ENCODE measurements around the gene SIRT3. TPM values are rescaled to one million over a fixed set of nuclear protein-coding genes. Genes with fewer than 3 reads are reported as not detected.

The SIRT3 gene
- total and polyA plus RNA-seq, 2 experiments from 2014 or later: 11.2 to 23.4 TPM

DNA sequence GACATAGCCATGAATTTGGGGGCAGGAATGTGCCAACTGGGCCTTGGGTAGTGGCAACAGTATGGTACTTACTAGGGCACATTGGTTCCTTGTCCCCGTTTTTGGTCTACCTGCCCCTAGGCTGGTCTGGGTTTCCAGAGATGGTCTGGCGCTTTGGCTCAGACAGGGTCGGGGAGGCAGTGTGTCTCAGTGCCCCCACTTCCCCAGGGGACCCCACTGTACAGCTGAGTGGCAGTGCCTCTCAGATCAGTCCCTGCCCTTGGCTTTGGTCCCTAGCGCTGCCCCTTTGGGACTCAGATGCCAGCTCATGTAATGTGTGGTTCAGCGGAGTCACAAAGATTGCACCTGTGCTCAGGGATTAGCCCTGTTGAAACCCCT, 25.4 kb downstream of the SIRT3 start:
- H3K4me2 ChIP-seq: peak overlapping the region; percentile 98
- TF ChIP-seq, protein P1, sequence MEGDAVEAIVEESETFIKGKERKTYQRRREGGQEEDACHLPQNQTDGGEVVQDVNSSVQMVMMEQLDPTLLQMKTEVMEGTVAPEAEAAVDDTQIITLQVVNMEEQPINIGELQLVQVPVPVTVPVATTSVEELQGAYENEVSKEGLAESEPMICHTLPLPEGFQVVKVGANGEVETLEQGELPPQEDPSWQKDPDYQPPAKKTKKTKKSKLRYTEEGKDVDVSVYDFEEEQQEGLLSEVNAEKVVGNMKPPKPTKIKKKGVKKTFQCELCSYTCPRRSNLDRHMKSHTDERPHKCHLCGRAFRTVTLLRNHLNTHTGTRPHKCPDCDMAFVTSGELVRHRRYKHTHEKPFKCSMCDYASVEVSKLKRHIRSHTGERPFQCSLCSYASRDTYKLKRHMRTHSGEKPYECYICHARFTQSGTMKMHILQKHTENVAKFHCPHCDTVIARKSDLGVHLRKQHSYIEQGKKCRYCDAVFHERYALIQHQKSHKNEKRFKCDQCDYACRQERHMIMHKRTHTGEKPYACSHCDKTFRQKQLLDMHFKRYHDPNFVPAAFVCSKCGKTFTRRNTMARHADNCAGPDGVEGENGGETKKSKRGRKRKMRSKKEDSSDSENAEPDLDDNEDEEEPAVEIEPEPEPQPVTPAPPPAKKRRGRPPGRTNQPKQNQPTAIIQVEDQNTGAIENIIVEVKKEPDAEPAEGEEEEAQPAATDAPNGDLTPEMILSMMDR (IDR thresholded peaks at IDR 0.05; ENCODE audit: poor library complexity): no peak
- no peak for TF ChIP-seq EZH2phosphoT487 (IDR thresholded peaks at IDR 0.05; ENCODE audit: low read depth, severe bottlenecking, unreplicated experiment)
- no peak for TF ChIP-seq EZH2 (IDR thresholded peaks at IDR 0.05; ENCODE audit: borderline replicate concordance)
- no peaks in the 10 kb centered on the region for H3K9me2 ChIP-seq (replicated peaks; ENCODE audit: insufficient read depth)
- H2AFZ ChIP-seq: no peak overlapping the region
- no peak overlapping the region for H3K27ac ChIP-seq
- H3K4me1 ChIP-seq (ENCODE audit: insufficient read depth): peaks cover 19% of the 10 kb centered on the region
- H3K36me3 ChIP-seq (replicated peaks; ENCODE audit: insufficient read depth, low read depth): no peaks in the 10 kb centered on the region
- H3K9me3 ChIP-seq (ENCODE audit: low read depth): no peaks in the 10 kb centered on the region
- no peaks in the 10 kb centered on the region for H3K27me3 ChIP-seq
- 92% methylated on average over 5 of the region's 5 CpGs for WGBS (ENCODE audit: low lambda C conversion rate, missing lambda C conversion rate)
- peaks cover 45% of the 10 kb centered on the region for H3K79me2 ChIP-seq
- no peak overlapping the region for H3K4me3 ChIP-seq
- peaks cover 16% of the 10 kb centered on the region for H4K20me1 ChIP-seq (ENCODE audit: insufficient read depth, poor library complexity, severe bottlenecking)
- DNase-seq (ENCODE audit: low spot score): no peak

DNA sequence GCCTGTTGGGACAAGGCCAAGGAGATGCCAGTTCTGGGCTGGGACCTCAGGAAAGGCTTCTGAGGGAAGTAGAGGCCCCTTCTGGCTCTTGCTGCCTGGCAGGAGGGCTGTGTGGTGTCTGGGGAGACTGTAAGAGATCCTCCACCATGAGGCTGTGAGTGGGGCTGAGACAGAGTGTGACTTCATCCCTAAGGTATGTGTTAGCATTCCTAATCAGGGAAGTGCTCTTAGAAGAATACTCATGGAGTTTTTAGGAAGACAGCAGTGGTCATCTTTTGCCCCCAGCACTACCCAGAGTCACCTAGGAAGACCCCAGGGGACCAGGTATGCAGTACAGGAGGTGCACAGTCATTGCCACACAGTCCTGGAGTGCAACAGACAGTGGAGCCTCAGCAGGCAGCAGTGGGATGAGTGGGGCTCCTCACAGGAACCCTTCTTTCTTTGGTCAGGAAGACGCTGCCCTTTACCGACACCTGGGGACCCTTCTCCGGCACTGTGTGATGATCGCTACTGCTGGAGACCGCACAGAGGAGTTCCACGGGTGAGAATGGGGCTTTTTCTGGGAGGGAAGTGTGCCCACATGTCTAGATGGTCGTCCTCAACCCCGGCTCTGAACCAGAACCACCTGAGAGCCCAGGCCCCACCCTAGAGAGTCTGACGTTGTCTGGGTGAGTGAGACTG, 25.9 kb downstream of the SIRT3 start:
- H3K27ac ChIP-seq: peak overlapping the region; percentile 99
- peaks cover 24% of the 10 kb centered on the region for H3K4me1 ChIP-seq (ENCODE audit: insufficient read depth)
- H3K36me3 ChIP-seq (replicated peaks; ENCODE audit: insufficient read depth, low read depth): no peaks in the 10 kb centered on the region
- 96% methylated on average over 9 of the region's 9 CpGs for WGBS (ENCODE audit: low lambda C conversion rate, missing lambda C conversion rate)
- H3K27me3 ChIP-seq: no peaks in the 10 kb centered on the region
- no peak overlapping the region for H3K4me3 ChIP-seq
- peaks cover 51% of the 10 kb centered on the region for H3K79me2 ChIP-seq
- H4K20me1 ChIP-seq (ENCODE audit: insufficient read depth, poor library complexity, severe bottlenecking): peaks cover 21% of the 10 kb centered on the region
- no peak for DNase-seq (ENCODE audit: low spot score)
- H3K9me3 ChIP-seq (ENCODE audit: low read depth): no peaks in the 10 kb centered on the region
- no peaks in the 10 kb centered on the region for H3K9me2 ChIP-seq (replicated peaks; ENCODE audit: insufficient read depth)
- TF ChIP-seq EZH2phosphoT487 (IDR thresholded peaks at IDR 0.05; ENCODE audit: low read depth, severe bottlenecking, unreplicated experiment) (no peak), EZH2 (IDR thresholded peaks at IDR 0.05; ENCODE audit: borderline replicate concordance) (no peak)
- TF ChIP-seq, protein P1 (IDR thresholded peaks at IDR 0.05; ENCODE audit: poor library complexity): no peak
- peak overlapping the region; percentile 98 for H3K4me2 ChIP-seq
- H2AFZ ChIP-seq: no peak overlapping the region

DNA sequence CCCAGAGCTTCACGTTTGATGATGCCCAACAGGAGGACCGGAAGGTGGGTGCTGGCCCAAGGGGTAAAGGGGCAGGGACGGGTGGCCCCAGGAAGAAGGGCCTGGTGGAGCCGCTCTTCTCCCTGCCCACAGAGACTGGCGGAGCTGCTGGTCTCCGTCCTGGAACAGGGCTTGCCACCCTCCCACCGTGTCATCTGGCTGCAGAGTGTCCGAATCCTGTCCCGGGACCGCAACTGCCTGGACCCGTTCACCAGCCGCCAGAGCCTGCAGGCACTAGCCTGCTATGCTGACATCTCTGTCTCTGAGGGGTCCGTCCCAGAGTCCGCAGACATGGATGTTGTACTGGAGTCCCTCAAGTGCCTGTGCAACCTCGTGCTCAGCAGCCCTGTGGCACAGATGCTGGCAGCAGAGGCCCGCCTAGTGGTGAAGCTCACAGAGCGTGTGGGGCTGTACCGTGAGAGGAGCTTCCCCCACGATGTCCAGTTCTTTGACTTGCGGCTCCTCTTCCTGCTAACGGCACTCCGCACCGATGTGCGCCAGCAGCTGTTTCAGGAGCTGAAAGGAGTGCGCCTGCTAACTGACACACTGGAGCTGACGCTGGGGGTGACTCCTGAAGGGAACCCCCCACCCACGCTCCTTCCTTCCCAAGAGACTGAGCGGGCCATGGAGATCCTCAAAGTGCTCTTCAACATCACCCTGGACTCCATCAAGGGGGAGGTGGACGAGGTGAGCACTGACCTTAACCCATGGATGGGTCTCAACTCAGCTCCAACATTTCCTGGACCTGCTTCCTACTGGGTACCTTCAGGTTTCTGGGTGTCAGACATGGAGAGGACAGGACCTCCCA, 26.6 kb downstream of the SIRT3 start:
- Histone ChIP-seq H3K4me1 (ENCODE audit: insufficient read depth) (peaks cover 26% of the 10 kb centered on the region), H3K79me2 (peaks cover 58% of the 10 kb centered on the region), H3K4me2 (peak overlapping the region; percentile 98), H3K9me2 (replicated peaks; ENCODE audit: insufficient read depth) (no peaks in the 10 kb centered on the region), H2AFZ (no peak overlapping the region), H3K9me3 (ENCODE audit: low read depth) (no peaks in the 10 kb centered on the region), H3K36me3 (replicated peaks; ENCODE audit: insufficient read depth, low read depth) (no peaks in the 10 kb centered on the region), H3K27me3 (no peaks in the 10 kb centered on the region), H3K27ac (peak overlapping the region; percentile 99), H3K4me3 (peak overlapping the region; percentile 52), H4K20me1 (ENCODE audit: insufficient read depth, poor library complexity, severe bottlenecking) (peaks cover 28% of the 10 kb centered on the region)
- 70% methylated on average over 28 of the region's 29 CpGs for WGBS (ENCODE audit: low lambda C conversion rate, missing lambda C conversion rate)
- no peak for DNase-seq (ENCODE audit: low spot score)
- TF ChIP-seq EZH2phosphoT487 (IDR thresholded peaks at IDR 0.05; ENCODE audit: low read depth, severe bottlenecking, unreplicated experiment) (no peak), EZH2 (IDR thresholded peaks at IDR 0.05; ENCODE audit: borderline replicate concordance) (no peak)
- TF ChIP-seq, protein P1 (IDR thresholded peaks at IDR 0.05; ENCODE audit: poor library complexity): no peak

All from hepatocyte (in vitro differentiated cells).